Loucy (cell line): Measurements from ENCODE around the gene MTX2.

ENCODE experiments used
- H2AFZ ChIP-seq: fragments of 200-600 bp; sonication (generic); 2 replicates; pipeline ENCODE4 v1.6.0; 2016; ENCODE audit warnings: antibody characterized with exemption, mild to moderate bottlenecking, low read length, moderate library complexity
- H3F3A ChIP-seq: fragments of 200-600 bp; 2 replicates; pipeline ENCODE4 v1.6.0; 2016; ENCODE audit warnings: antibody characterized with exemption, low read depth, mild to moderate bottlenecking
- H3K27me3 ChIP-seq: fragments of 200-600 bp; sonication (generic); 2 replicates; pipeline ENCODE4 v1.6.1; 2014; ENCODE audit warnings: low read length, mild to moderate bottlenecking; ENCODE audit not compliant: insufficient read depth, poor library complexity, severe bottlenecking
- H3K36me3 ChIP-seq: fragments of 200-600 bp; sonication (generic); 2 replicates; pipeline ENCODE4 v1.6.1; 2016; ENCODE audit warnings: low read length; ENCODE audit not compliant: insufficient read depth
- H3K4me1 ChIP-seq: fragments of 200-600 bp; sonication (generic); 2 replicates; pipeline ENCODE4 v1.5.1; 2014; ENCODE audit warnings: low read length, mild to moderate bottlenecking; ENCODE audit not compliant: insufficient read depth, poor library complexity, severe bottlenecking
- H3K4me2 ChIP-seq: fragments of 200-600 bp; sonication (generic); 2 replicates; pipeline ENCODE4 v1.6.0; 2014; ENCODE audit warnings: antibody characterized with exemption, low read length, low read depth, mild to moderate bottlenecking; ENCODE audit not compliant: poor library complexity, severe bottlenecking
- H3K4me3 ChIP-seq: fragments of 200-600 bp; sonication (generic); 2 replicates; pipeline ENCODE4 v1.5.1; 2014; ENCODE audit warnings: low read length, mild to moderate bottlenecking, mixed read lengths; ENCODE audit not compliant: poor library complexity, severe bottlenecking
- H3K79me2 ChIP-seq: fragments of 200-600 bp; sonication (generic); 2 replicates; pipeline ENCODE4 v1.6.1; 2014; ENCODE audit warnings: low read length; ENCODE audit not compliant: insufficient read depth
- H3K9ac ChIP-seq: fragments of 200-600 bp; sonication (generic); 2 replicates; pipeline ENCODE4 v1.6.0; 2014; ENCODE audit warnings: mild to moderate bottlenecking, low read depth, low read length, moderate library complexity; ENCODE audit not compliant: poor library complexity, severe bottlenecking
- H3K9me2 ChIP-seq: fragments of 200-600 bp; sonication (generic); replicated peaks from 2 replicates; pipeline ENCODE4 v1.6.1; 2016; ENCODE audit warnings: low read depth, low read length, mixed read lengths
- H3K9me3 ChIP-seq: fragments of 200-600 bp; sonication (generic); 2 replicates; pipeline ENCODE4 v1.6.1; 2014; ENCODE audit warnings: mild to moderate bottlenecking, antibody characterized with exemption, low read length, low read depth; ENCODE audit not compliant: insufficient read depth
- H4K20me1 ChIP-seq: fragments of 200-600 bp; sonication (generic); 2 replicates; pipeline ENCODE4 v1.6.0; 2014; ENCODE audit warnings: antibody characterized with exemption, low read length, mild to moderate bottlenecking; ENCODE audit not compliant: insufficient read depth, poor library complexity, severe bottlenecking
- CTCF ChIP-seq: fragments of 200-600 bp; sonication (generic); conservative IDR thresholded peaks from 2 replicates; pipeline ENCODE4 v1.5.1; 2014; ENCODE audit warnings: mild to moderate bottlenecking, antibody characterized with exemption, low read length
- EZH2phosphoT487 ChIP-seq: fragments of 200-600 bp; IDR thresholded peaks from 2 replicates; pipeline ENCODE4 v1.6.1; 2018; ENCODE audit warnings: antibody characterized with exemption, mild to moderate bottlenecking, moderate library complexity, borderline replicate concordance

Gene MTX2

GRCh38 chr2:176261136-176261535 lies 8.1 kb upstream of the MTX2 start:
- Histone ChIP-seq H3K4me1 (peaks cover 5% of the 10 kb centered on the region), H3K27me3 (no peaks in the 10 kb centered on the region), H3K9me3 (no peaks in the 10 kb centered on the region), H3K79me2 (no peaks in the 10 kb centered on the region), H3K9me2 (no peaks in the 10 kb centered on the region), H3F3A (no peaks in the 10 kb centered on the region), H2AFZ (no peak overlapping the region; the same call in 1 of the 2 replicates), H3K9ac (no peak overlapping the region), H4K20me1 (no peaks in the 10 kb centered on the region), H3K4me2 (no peak overlapping the region), H3K4me3 (no peak overlapping the region), H3K36me3 (no peaks in the 10 kb centered on the region)
- TF ChIP-seq EZH2phosphoT487, result no peak
- no peak for TF ChIP-seq CTCF

- no peaks in the 10 kb centered on the region for H3K9me3 ChIP-seq
- peak overlapping the region; percentile 98 for H3K4me3 ChIP-seq
- H3K9me2 ChIP-seq, result no peaks in the 10 kb centered on the region
- TF ChIP-seq CTCF (no peak), EZH2phosphoT487 (no peak)
- H3K36me3 ChIP-seq, result no peaks in the 10 kb centered on the region
- H3F3A ChIP-seq, result peaks cover 7% of the 10 kb centered on the region
- H3K79me2 ChIP-seq, result peaks cover 39% of the 10 kb centered on the region
- H3K27me3 ChIP-seq, result no peaks in the 10 kb centered on the region
- peaks cover 20% of the 10 kb centered on the region for H4K20me1 ChIP-seq
- H2AFZ ChIP-seq, result peak overlapping the region; percentile 90
- peak overlapping the region; percentile 95 for H3K9ac ChIP-seq
- H3K4me1 ChIP-seq, result peaks cover 51% of the 10 kb centered on the region
- H3K4me2 ChIP-seq, result peak overlapping the region; percentile 97
Measured at GRCh38 chr2:176268976-176269318, 295 bp upstream of the MTX2 start.

- H3K79me2 ChIP-seq, result peaks cover 51% of the 10 kb centered on the region
- peak overlapping the region; percentile 90 for H2AFZ ChIP-seq
- TF ChIP-seq CTCF, result no peak
- no peak for TF ChIP-seq EZH2phosphoT487
Measured at GRCh38 chr2:176270100-176270750, 983 bp downstream of the MTX2 start.

More at GRCh38 chr2:176270100-176270750, 983 bp downstream of the MTX2 start:
- Histone ChIP-seq H4K20me1 (peaks cover 26% of the 10 kb centered on the region), H3K9ac (peak overlapping the region; percentile 95), H3K36me3 (no peaks in the 10 kb centered on the region), H3K9me2 (no peaks in the 10 kb centered on the region), H3F3A (peaks cover 10% of the 10 kb centered on the region), H3K4me1 (peaks cover 57% of the 10 kb centered on the region), H3K4me2 (peak overlapping the region; percentile 97), H3K4me3 (peak overlapping the region; percentile 98), H3K27me3 (no peaks in the 10 kb centered on the region), H3K9me3 (no peaks in the 10 kb centered on the region)
